ENCODE measurements around the gene ZC2HC1B.

ZC2HC1B gene

GRCh38 chr6:143936778-143937667 lies 72.7 kb downstream of the ZC2HC1B start:
- no peak for DNase-seq

GRCh38 chr6:143937668-143937970 lies 73.3 kb downstream of the ZC2HC1B start:
- no peak for DNase-seq

GRCh38 chr6:143939364-143939763 lies 75.1 kb downstream of the ZC2HC1B start:
- DNase-seq, result no peak

GRCh38 chr6:143940011-143940597 lies 75.8 kb downstream of the ZC2HC1B start:
- DNase-seq, result peak; percentile 25

- peak; percentile 46 for DNase-seq
These were observed 77.8 kb downstream of the ZC2HC1B start for GRCh38 chr6:143941852-143942627.

- no peak for DNase-seq
These were observed 83.9 kb downstream of the ZC2HC1B start for GRCh38 chr6:143948208-143948607.

- no peak for DNase-seq
These were observed 85.3 kb downstream of the ZC2HC1B start for GRCh38 chr6:143949535-143949934.

GRCh38 chr6:143949962-143950361 lies 85.7 kb downstream of the ZC2HC1B start:
- no peak for DNase-seq

GRCh38 chr6:143950875-143951274 lies 86.6 kb downstream of the ZC2HC1B start:
- DNase-seq, result no peak

GRCh38 chr6:143952060-143952778 lies 87.9 kb downstream of the ZC2HC1B start:
- DNase-seq, result no peak

GRCh38 chr6:143952947-143953701 lies 88.8 kb downstream of the ZC2HC1B start:
- no peak for DNase-seq

- DNase-seq, result no peak
These were observed 89.6 kb downstream of the ZC2HC1B start for GRCh38 chr6:143953922-143954321.

GRCh38 chr6:143955971-143956370 lies 91.7 kb downstream of the ZC2HC1B start:
- DNase-seq, result no peak

GRCh38 chr6:143957679-143958274 lies 93.5 kb downstream of the ZC2HC1B start:
- DNase-seq, result no peak

- no peak for DNase-seq
These were observed 94.6 kb downstream of the ZC2HC1B start for GRCh38 chr6:143958839-143959399.

GRCh38 chr6:143959927-143960326 lies 95.7 kb downstream of the ZC2HC1B start:
- DNase-seq, result no peak

- DNase-seq, result no peak
These were observed 96.8 kb downstream of the ZC2HC1B start for GRCh38 chr6:143961066-143961465.

- no peak for DNase-seq
These were observed 97.9 kb downstream of the ZC2HC1B start for GRCh38 chr6:143961886-143962878.

- DNase-seq, result no peak
These were observed 99.1 kb downstream of the ZC2HC1B start for GRCh38 chr6:143963158-143963919.
